VCaP (cell line): ENCODE results near the gene MKRN2.

Source experiments
- H3K27ac ChIP-seq: fragments of 450-650 bp; 2 replicates; pipeline ENCODE4 v1.5.1; 2017
- CTCF ChIP-seq: fragments of 450-650 bp; conservative IDR thresholded peaks from 2 replicates; pipeline ENCODE4 v1.5.1; 2017; ENCODE audit warnings: mild to moderate bottlenecking, moderate library complexity

Gene MKRN2

GRCh38 chr3:12588039-12589009, 31.4 kb downstream of the MKRN2 start:
- H3K27ac ChIP-seq, result no peak overlapping the region
- TF ChIP-seq CTCF, result no peak

DNA sequence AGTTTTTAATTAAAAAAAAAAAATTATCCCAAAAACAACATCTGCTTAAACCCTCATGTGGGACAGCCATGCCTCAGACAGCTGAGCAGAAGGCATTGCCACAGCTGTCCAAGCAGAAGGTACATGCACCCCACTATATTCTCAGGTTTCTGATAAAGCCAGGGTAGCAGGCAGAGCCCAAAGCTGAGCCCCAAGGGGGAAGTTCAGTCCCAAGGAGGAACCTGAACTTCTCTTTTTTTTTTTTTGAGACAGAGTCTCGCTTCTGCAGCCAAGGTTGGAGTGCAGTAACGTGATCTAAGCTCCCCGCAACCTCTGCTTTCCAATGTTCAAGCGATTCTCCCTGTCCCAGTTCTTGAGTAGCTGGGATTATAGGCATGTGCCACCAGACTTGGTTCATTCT, 33.2 kb downstream of the MKRN2 start:
- H3K27ac ChIP-seq, result no peak overlapping the region
- no peak for TF ChIP-seq CTCF

GRCh38 chr3:12591456-12591855, 34.6 kb downstream of the MKRN2 start:
- H3K27ac ChIP-seq, result no peak overlapping the region
- TF ChIP-seq CTCF, result no peak

- TF ChIP-seq CTCF, result no peak
- H3K27ac ChIP-seq, result no peak overlapping the region
These were observed 35.3 kb downstream of the MKRN2 start for GRCh38 chr3:12591997-12592715.

DNA sequence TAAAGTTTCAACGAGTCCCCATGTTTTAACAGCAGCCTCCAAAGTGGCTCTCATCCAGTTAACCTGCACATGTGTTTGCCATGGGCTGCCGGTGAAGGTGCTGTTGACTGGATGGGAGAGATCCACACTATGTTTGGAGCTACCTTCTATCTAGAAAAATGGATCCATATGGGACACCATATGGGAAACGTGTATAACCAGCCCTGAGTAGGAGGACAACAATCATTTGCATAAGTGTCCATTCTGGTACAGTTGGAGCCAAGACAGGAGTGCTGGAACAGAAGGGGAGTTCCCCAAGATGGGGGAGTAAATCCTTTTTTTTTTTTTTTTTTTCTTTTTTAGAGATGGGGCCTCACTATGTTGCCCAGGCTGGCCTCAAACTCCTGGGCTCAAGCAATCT, 36.6 kb downstream of the MKRN2 start:
- no peak overlapping the region for H3K27ac ChIP-seq
- no peak for TF ChIP-seq CTCF

GRCh38 chr3:12598890-12599289, 42.0 kb downstream of the MKRN2 start:
- H3K27ac ChIP-seq, result peak overlapping the region; percentile 52
- TF ChIP-seq CTCF, result no peak

DNA sequence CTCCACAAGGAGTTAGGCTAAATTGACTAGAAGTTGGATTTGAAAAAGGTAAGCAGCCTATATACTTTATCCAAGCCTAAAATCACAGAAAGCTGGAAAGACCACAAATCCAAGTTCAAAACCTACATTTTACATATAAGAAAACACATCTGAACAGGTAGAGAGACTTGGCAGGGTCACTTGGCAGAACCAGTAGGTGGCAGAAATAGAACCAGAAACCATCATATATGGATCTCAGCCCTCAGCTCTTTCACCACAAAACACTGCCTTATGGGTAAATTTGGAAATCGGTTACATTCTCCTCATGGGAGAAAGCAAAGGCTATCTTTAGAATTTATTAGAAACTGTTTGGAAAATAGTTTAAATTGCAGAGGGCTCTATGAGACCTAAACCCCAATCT, 44.2 kb downstream of the MKRN2 start:
- peak overlapping the region; percentile 52 for H3K27ac ChIP-seq
- peak; percentile 63 for TF ChIP-seq CTCF
